Measurements from ENCODE around the gene KRTAP4-16. TPM values are rescaled to one million over a fixed set of nuclear protein-coding genes. Genes with fewer than 3 reads are reported as not detected.
"Not testable (repeated sequence)": the region's sequence is repeated elsewhere in the genome, so short reads cannot be mapped to it uniquely, and the experiment has no call there.

Gene KRTAP4-16
- total and polyA plus RNA-seq, 2 donors, result not detected

DNA sequence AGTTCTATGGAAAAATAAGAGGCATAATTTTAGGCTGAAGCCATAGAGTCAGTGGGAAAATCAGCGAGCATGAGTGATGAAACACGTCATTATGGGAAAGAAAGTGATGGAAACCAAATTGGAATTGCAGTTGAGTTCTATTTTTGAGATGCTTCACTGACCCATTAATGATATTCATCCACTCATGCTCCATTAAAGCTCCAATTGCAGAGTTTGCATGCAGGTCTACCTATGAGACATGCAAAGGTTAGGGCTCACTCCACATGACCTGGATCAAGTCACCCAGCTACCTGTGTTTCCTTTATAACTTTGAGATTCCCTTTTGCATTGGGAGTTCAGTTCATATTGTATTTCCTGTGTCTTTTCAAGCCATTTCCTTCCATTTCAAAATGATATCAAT, 28.3 kb downstream of the KRTAP4-16 start:
- Histone ChIP-seq H3K36me3 (ENCODE audit: insufficient read depth) (no peaks in the 10 kb centered on the region), H3K27ac (ENCODE audit: low read depth) (no peak overlapping the region), H3K4me3 (ENCODE audit: low read depth, low read length) (no peak overlapping the region), H3K4me1 (ENCODE audit: insufficient read depth) (no peaks in the 10 kb centered on the region)
- 91% methylated on average over 2 of the region's 2 CpGs for WGBS
- no peak for DNase-seq (ENCODE audit: extremely low spot score)

DNA sequence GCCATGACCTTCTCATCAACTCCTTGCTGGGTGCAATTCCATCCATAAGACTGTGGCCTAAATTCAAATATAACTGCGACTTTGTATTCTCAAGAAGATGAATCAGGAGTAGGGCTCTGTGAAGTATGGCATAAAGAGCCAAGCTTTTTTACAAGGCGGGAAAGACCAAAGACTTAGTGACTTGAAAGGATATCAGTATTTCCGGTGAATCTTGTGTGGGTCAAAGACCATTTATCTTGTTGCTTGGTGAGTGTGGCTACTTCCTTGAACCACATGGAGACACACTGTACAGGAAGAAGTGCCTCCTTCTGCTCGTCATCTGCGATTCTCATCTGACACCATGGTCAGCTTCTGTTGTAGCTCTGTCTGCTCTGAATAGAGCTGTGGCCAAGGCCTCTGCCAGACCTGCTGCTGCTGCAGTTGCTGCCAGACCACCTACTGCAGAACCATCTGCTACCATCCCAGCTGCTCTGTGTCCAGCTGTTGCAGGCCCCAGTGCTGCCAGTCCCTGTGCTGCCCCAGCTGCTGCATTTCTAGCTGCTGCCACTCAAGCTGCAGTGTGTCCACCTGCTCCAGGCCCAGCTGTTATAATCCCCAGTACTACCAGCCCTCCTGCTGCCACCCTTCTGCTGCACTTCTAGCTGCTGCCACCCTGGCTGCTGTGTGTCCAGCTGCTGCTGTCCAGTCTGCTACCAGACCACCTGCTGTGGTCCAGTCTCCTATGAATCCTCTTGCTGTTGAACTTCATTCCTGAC, 30.2 kb downstream of the KRTAP4-16 start:
- 80% methylated on average over 5 of the region's 5 CpGs for WGBS

GRCh38 chr17:41069031-41069430, 33.0 kb downstream of the KRTAP4-16 start:
- no peak overlapping the region for H3K27ac ChIP-seq (ENCODE audit: low read depth)
- WGBS, result 77% methylated on average over 3 of the region's 3 CpGs
- DNase-seq (ENCODE audit: extremely low spot score), result no peak

More for the DNA sequence above, 30.2 kb downstream of the KRTAP4-16 start:
- H3K27ac ChIP-seq (ENCODE audit: low read depth), result no peak overlapping the region
- H3K4me1 ChIP-seq (ENCODE audit: insufficient read depth), result no peaks in the 10 kb centered on the region
- no peak overlapping the region for H3K4me3 ChIP-seq (ENCODE audit: low read depth, low read length)
- no peak for DNase-seq (ENCODE audit: extremely low spot score)
- H3K36me3 ChIP-seq (ENCODE audit: insufficient read depth), result no peaks in the 10 kb centered on the region

GRCh38 chr17:41067281-41067680, 34.7 kb downstream of the KRTAP4-16 start:
- Histone ChIP-seq H3K36me3 (ENCODE audit: insufficient read depth) (no peaks in the 10 kb centered on the region), H3K27ac (ENCODE audit: low read depth) (no peak overlapping the region)

More at GRCh38 chr17:41069031-41069430, 33.0 kb downstream of the KRTAP4-16 start:
- H3K36me3 ChIP-seq (ENCODE audit: insufficient read depth), result no peaks in the 10 kb centered on the region
- no peak overlapping the region for H3K4me3 ChIP-seq (ENCODE audit: low read depth, low read length)
- no peaks in the 10 kb centered on the region for H3K4me1 ChIP-seq (ENCODE audit: insufficient read depth)

DNA sequence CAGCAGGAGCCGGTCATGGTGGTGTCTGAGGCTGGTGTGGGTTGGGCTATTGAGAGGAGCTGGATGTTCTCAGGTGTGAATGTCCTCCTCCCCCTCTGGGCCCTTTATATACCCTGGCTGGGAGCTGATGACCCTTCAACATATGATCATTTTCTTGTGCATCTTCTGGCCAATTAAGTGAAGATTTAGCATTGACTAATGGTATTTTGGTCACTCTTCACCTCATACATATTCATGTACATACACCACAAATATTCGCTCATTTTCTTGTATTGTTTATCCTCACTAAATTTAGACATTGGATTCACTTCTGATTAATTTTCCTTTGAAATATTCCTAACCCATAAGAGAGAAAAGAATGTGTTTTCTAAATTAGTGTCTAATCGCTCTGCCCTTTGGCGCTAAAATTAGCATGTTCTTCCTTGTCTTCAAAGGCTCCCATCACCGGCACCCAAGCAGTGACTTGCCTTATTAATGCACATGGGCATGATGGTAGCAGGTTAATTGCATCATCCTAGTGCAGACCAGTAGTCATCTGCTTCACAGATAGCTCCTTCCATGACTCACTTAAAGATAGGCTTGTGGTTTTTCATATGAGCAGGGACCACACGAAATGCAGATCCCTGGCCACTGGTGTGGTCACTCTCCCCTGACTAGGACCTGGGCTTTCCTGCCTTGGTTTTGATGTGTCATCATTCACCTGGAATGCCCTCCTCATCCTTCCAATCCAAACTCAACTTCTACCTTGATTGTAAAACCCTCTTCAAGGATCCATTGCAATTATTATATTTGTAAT, 36.0 kb downstream of the KRTAP4-16 start, which contains the start of gene KRTAP2-4:
KRTAP2-4 (minus strand) TSS at position 51 of the 796 bp plus-strand sequence; CDS start at position 17, 34 bp downstream.
- Histone ChIP-seq H3K4me3 (ENCODE audit: low read depth, low read length) (no peak within 1 kb of the TSS), H3K4me1 (ENCODE audit: insufficient read depth) (no peaks in the 10 kb centered on the region), H3K36me3 (ENCODE audit: insufficient read depth) (no peaks in the 10 kb centered on the region), H3K27ac (ENCODE audit: low read depth) (no peak within 1 kb of the TSS)
- DNase-seq (ENCODE audit: extremely low spot score), result no peak
- 83% methylated on average over 6 of the region's 6 CpGs for WGBS

More at GRCh38 chr17:41067281-41067680, 34.7 kb downstream of the KRTAP4-16 start:
- Histone ChIP-seq H3K4me1 (ENCODE audit: insufficient read depth) (no peaks in the 10 kb centered on the region), H3K4me3 (ENCODE audit: low read depth, low read length) (no peak overlapping the region)
- no peak for DNase-seq (ENCODE audit: extremely low spot score)

GRCh38 chr17:41065016-41065689, 36.9 kb downstream of the KRTAP4-16 start:
- H3K4me3 ChIP-seq (ENCODE audit: low read depth, low read length); H3K27ac ChIP-seq (ENCODE audit: low read depth); DNase-seq (ENCODE audit: extremely low spot score); H3K36me3 ChIP-seq (ENCODE audit: insufficient read depth); H3K4me1 ChIP-seq (ENCODE audit: insufficient read depth): not testable (repeated sequence)
- 69% methylated on average over 7 of the region's 16 CpGs for WGBS

GRCh38 chr17:41064301-41064700, 37.7 kb downstream of the KRTAP4-16 start:
- no peak overlapping the region for H3K4me3 ChIP-seq (ENCODE audit: low read depth, low read length)
- WGBS, result 85% methylated on average over 1 of the region's 1 CpG
- no peaks in the 10 kb centered on the region for H3K36me3 ChIP-seq (ENCODE audit: insufficient read depth)
- no peak overlapping the region for H3K27ac ChIP-seq (ENCODE audit: low read depth)
- DNase-seq (ENCODE audit: extremely low spot score), result no peak
- H3K4me1 ChIP-seq (ENCODE audit: insufficient read depth), result no peaks in the 10 kb centered on the region

DNA sequence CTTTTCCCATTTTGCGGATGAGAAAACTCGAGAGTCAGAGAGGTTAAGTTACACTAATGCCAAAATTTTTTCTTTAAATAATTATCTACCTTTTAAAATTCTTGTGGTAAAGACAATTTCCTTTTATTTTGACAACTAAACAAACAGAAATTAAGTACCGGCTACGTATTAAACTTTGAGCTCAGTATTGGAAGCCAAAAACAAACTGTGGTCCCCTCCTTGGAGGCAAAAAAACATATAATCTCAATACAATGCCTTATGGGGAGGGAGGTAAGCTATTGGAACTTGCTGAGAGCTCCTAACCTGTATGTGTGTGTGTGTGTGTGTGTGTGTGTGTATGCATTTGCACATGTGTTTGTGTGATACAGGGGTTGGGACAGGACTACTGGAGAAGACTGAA, 38.6 kb downstream of the KRTAP4-16 start:
- H3K4me1 ChIP-seq (ENCODE audit: insufficient read depth), result no peaks in the 10 kb centered on the region
- no peak overlapping the region for H3K27ac ChIP-seq (ENCODE audit: low read depth)
- H3K36me3 ChIP-seq (ENCODE audit: insufficient read depth), result no peaks in the 10 kb centered on the region
- DNase-seq (ENCODE audit: extremely low spot score), result no peak
- H3K4me3 ChIP-seq (ENCODE audit: low read depth, low read length), result no peak overlapping the region
- 71% methylated on average over 4 of the region's 4 CpGs for WGBS

GRCh38 chr17:41061964-41062363, 40.0 kb downstream of the KRTAP4-16 start:
- Histone ChIP-seq H3K36me3 (ENCODE audit: insufficient read depth) (no peaks in the 10 kb centered on the region), H3K27ac (ENCODE audit: low read depth) (no peak overlapping the region), H3K4me3 (ENCODE audit: low read depth, low read length) (no peak overlapping the region), H3K4me1 (ENCODE audit: insufficient read depth) (no peaks in the 10 kb centered on the region)
- no peak for DNase-seq (ENCODE audit: extremely low spot score)
- whole genome bisulfite sequencing, result 65% methylated on average over 1 of the region's 1 CpG

DNA sequence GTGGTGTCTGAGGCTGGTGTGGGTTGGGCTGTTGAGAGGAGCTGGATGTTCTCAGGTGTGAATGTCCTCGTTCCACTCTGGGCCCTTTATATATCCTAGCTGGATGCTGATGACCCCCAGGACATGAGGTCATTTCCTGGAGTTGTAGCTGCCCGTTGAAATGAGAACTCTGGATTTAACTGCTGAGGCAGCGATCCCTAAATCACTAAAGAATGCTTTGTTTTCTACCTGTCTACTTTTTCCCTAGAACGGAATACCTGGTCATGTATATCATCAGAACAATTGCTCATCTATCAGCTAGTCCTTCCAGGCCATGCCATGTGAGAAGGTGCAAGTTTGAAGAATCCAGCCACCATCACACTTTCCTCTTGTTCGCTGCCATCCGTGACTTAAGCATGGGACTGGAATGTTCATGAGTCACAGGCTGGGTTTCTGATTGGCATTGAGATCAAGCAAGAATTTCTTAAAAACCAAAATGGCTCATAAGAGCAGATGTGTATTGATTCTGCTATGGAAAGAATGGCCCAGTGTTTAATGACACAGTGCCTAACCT, 41.9 kb downstream of the KRTAP4-16 start, which contains the start of gene KRTAP2-3:
KRTAP2-3 (minus strand) TSS at position 63 of the 553 bp plus-strand sequence. CDS start 64 bp downstream, outside the sequence.
- no peaks in the 10 kb centered on the region for H3K4me1 ChIP-seq (ENCODE audit: insufficient read depth)
- H3K27ac ChIP-seq (ENCODE audit: low read depth), result no peak within 1 kb of the TSS
- H3K36me3 ChIP-seq (ENCODE audit: insufficient read depth), result no peaks in the 10 kb centered on the region
- 66% methylated on average over 6 of the region's 6 CpGs for WGBS
- DNase-seq (ENCODE audit: extremely low spot score), result no peak
- no peak within 1 kb of the TSS for H3K4me3 ChIP-seq (ENCODE audit: low read depth, low read length)

DNA sequence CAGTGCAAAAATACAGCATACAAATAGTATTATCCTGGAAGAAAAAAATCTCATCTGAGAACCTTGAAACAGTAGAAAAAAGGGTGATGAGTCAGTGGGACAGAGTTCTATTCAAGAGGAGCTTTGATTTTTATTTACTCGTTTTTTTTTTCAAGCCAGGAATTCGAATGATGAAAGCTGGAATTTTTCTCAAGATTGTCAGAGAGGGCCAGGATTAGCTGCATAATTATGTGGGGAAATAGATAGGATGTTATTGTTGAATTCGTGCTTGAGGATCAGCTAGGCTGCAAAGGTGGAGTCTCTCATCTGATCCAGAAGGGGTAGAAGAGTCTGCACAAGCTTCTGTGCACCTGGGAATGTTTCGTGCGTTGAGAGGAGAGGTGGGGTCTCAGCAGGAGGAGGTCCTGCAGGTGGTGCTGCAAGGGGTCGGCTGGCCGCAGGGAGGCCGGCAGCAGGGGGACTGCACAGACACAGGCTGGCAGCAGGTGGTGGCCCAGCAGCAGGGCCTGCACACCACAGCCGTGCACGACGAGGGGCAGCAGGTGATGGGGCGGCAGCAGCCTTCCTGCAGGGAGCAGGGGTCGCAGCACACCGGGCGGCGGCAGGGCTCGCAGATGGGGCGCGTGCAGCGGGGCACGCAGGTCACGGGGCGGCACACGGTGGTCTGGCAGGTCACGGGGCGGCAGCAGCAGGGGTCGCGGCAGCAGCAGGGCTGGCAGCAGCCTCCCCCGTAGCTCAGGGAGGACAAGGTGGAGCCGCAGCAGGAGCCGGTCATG, 42.5 kb downstream of the KRTAP4-16 start:
- not testable (repeated sequence) for H3K36me3 ChIP-seq (ENCODE audit: insufficient read depth)
- WGBS, result 22% methylated on average over 11 of the region's 31 CpGs

GRCh38 chr17:41058741-41059140, 43.3 kb downstream of the KRTAP4-16 start:
- Histone ChIP-seq H3K36me3 (ENCODE audit: insufficient read depth) (no peaks in the 10 kb centered on the region), H3K4me3 (ENCODE audit: low read depth, low read length) (no peak overlapping the region), H3K4me1 (ENCODE audit: insufficient read depth) (no peaks in the 10 kb centered on the region), H3K27ac (ENCODE audit: low read depth) (no peak overlapping the region)
- WGBS, result 81% methylated on average over 5 of the region's 5 CpGs
- no peak for DNase-seq (ENCODE audit: extremely low spot score)

More for the DNA sequence above, 42.5 kb downstream of the KRTAP4-16 start:
- not testable (repeated sequence) for H3K27ac ChIP-seq (ENCODE audit: low read depth); H3K4me3 ChIP-seq (ENCODE audit: low read depth, low read length); H3K4me1 ChIP-seq (ENCODE audit: insufficient read depth); DNase-seq (ENCODE audit: extremely low spot score)
